Sciatic nerve (tissue), 2 donors: ENCODE results near the gene NSD2. TPM values are rescaled to one million over a fixed set of nuclear protein-coding genes. Genes with fewer than 3 reads are reported as not detected.
"Not testable (repeated sequence)": the region's sequence is repeated elsewhere in the genome, so short reads cannot be mapped to it uniquely, and the experiment has no call there.

Source experiments
- ATAC-seq: fragments of 200-7000 bp; cut with Tn5 transposase; one replicate; pipeline ENCODE4 v1.9.1; 2020; ENCODE audit warnings: mild to moderate bottlenecking, moderate library complexity
- DNase-seq: peaks from one replicate; pipeline ENCODE4 v3.0.0-alpha.2; 2020; ENCODE audit warnings: low spot score
- intact Hi-C: fragments of 100-400 bp; cut with DNase I; formaldehyde crosslinking; loops from one replicate; pipeline ENCODE4 v1.14.2; 2022
- total RNA-seq: library from RNA; stranded (reverse); fragmentation: NEBNext Ultra II Directional; extraction: Animal tissue kit (Norgen Biotek cat#: 25700); gene quantifications from one replicate; pipeline ENCODE4 v1.2.1, GENCODE V29; 2021
- donor health status: DM: no; HTN: no; CAD: no.
- donor health status: DM: no; HTN: no; CAD: no.

Gene NSD2
- total RNA-seq, 1 donor from 2014 or later, result 51.4 TPM

DNA sequence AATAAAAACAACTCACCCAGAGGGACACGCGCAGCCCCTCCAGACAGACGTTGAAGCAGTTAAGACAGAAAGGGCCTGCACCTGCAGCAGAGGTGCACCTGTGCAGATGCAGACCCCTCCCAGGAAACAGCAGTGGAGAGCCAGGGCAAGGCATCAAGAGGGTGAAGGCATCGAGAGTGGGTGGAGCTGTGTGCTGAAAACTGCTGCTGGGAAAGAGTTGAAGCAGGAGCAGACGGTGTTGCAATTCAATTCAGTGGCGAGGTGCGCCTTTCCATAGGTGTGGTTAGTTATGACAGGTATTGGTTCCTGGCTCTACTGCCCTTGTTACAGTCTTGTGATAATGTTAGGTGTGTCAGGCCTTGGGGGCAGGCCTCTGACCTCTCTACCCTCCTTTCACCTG is 31.9 kb upstream of the NSD2 start:
- DNase-seq (no peak), ATAC-seq (no peak)
- intact Hi-C loops, result loop anchor here (10.0 kb wide), 1 partner anchor 654 kb away; no protein-coding TSS in a partner anchor

DNA sequence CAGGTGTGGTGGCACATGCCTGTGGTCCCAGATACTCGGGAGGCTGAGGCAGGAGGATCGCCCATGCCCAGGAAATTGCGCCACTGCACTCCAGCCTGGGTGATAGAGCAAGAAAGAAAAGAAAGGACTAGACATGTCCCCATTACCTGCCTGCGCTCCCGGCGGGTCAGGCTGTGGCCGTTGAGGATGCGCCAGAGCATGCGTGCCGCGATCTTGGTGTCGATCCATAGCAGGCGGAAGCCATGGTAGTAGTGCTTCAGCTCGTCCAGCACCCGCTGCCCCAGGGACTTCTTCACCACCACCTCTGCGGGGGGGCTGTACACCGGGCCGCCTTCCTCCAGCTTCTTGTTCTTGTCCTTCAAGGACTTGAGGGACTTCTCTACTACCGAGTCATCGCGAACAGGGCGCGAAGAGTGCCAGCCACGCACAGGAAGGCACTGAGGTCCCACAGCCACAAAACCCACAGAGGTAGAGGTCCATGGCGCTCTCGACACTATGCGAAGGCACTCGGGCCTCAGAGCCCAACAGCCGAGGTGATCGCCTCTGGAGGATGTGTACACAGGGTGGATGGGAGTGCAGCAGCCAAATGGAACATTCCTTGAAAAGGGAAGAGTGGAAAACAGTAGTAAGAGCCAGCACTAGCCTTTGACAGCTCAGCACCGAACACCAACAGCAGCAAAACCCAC is 29.8 kb upstream of the NSD2 start:
- ATAC-seq (peak; percentile 56), DNase-seq (no peak)
- intact Hi-C loops, result no loop called here

DNA sequence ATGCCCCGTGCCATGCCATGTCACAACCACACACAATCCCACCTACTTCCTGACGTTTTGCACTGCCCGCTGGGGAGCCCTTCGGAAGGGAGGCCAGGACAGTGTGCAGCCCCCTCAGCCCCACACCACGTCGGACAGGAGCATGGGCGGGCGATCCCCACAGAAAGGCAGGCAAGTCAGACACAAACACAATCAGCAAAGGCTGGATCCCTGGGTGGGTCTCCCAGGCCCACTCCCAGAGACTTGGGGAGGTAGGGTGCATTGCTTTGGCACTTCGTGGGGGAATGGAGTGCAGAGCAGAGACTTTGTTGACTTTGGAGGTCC is 29.3 kb upstream of the NSD2 start:
- ATAC-seq (no peak), DNase-seq (no peak)
- intact Hi-C loops, result no loop called here

DNA sequence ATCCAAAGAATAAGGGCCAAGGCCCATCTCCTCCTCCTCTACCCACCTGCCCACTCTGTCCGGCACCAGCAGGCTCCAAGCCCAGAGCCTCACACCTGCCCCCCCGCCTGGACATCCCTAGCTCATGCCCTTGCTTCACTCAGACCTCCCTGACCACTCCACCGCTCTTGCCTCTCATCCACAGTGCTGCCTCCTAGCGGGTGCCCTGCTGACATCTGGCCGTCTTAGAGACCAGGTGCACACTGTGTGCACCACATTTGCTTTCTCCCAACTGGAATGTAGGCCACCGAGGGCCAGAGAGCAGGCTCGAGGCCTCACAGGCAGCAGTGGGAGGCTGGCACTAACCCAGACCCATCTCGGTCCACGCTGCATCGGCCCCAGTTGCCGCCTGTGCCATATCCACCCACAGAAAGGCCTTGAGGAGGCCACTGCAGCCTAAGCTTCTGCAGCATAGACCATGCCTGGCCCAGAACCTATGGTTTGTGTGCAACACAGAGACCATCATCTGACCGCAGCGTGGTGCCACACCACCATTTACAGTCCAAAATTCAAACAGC is 28.8 kb upstream of the NSD2 start:
- ATAC-seq, result peak; percentile 44
- intact Hi-C loops, result no loop called here
- DNase-seq, result no peak

DNA sequence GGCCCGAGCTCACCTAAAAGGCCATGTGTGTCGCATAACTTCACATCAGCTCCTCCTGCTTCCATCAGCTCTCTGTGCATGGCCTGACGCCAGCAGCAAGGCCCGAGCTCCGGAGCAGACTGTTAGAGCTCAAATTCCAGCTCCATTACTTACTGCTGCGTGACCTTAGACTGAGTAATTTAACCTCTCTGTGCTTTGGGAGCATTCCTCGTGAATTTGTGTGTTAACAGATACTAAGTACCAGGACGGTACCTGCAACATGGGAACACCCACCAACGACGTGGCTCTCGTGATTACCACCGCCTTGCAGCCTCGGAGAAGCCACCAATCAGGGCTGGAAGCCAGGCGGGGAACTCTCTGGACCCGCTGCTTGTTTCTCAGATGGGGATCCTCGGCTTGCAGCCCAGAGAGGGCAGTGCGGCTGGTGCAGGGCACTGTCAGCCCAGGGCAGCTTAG is 28.2 kb upstream of the NSD2 start:
- DNase-seq (no peak), ATAC-seq (peak; percentile 80)
- intact Hi-C loops, result no loop called here

DNA sequence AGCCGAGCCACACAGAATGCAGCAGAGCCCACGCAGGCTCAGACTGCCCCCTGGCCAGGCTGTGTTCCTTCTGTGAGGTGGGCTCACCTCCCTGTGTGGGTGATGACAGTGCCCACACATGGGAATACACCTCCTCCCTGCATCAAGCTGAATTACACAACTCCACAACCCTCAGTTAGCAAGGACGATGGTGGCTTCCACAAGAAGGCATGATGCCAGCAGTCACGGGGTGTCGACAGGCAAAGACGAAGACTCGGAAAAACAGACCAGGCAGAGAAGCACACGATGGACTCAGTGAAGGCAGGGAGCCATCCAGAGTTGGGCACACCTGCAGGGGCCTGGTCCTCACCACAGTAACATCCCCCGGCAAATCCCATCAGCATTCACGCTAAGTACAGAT is 27.3 kb upstream of the NSD2 start:
- ATAC-seq (peak; percentile 69), DNase-seq (no peak)
- intact Hi-C loops, result no loop called here

DNA sequence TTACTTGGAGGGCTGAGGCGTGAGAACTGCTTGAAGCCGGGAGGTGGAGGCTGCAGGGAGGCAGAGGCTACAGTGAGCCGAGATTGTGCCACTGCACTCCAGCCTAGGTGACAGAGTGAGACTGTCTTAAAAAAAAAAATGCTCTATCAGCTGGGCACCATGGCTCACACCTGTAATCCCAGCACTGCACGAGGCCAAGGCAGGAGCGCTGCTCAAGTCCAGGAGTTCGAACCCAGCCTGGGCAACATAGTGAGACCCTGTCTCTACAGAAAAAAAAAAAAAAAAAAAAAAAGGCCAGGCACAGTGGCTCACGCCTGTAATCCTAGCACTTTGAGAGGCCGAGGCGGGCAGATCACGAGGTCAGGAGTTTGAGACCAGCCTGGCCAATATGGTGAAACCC is 26.6 kb upstream of the NSD2 start:
- ATAC-seq, DNase-seq, intact Hi-C loops: not testable (repeated sequence)

DNA sequence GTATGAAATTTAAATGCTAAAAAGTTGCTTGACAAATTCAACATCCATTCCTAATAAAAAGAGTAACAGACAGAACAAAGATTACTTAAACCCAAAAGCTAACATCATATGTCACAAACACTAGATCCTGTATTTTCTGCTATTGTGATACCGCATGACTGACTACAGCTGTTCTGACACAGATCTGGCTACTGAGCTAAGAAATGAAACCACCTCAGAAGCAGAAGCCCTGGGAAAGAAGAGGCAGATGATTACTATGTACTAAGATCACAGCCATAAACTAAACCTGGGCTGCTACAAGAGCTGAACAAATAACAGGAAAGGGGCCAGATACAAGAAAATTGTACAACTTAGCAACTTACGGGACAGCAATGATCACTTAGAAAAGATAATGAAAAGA is 24.6 kb upstream of the NSD2 start:
- DNase-seq (no peak), ATAC-seq (no peak)
- intact Hi-C loops, result no loop called here

DNA sequence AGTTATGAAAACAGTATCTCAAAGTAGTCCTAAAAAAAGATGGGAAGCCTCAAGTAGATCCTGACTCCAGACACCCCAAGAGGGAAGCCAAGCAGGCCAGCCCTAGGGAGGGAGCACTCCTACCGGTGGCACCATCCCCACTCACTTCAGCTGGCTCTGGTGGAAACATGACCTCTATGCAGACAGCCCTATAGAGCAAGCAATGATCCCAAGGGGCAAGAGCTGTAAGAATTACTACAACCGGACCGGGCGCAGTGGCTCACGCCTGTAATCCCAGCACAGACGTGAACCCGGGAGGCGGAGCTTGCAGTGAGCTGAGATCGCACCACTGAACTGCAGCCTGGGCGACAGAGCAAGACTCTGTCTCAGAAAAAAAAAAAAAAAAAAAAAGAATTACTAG is 20.9 kb upstream of the NSD2 start:
- no peak for DNase-seq
- intact Hi-C loops, result no loop called here
- ATAC-seq, result peak; percentile 38

DNA sequence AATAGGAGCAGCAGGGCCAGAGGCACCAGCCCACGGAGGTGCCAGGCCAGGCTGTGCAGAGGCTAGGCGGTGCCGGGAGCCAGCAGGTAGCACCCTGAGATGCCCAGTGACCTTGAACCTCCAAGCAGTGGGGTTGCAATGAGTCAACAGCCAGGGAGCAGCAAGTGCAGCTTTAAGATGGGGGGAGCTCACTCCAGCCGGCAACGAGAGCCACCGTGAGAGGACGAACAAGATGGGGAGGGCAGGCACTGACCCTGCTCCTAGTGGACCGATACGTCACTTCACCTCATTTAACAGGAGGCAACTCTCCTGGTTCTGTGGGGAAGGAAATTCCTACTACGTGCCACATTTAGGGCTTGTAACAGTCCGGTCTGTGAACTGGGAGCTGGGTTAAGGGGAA is 20.0 kb upstream of the NSD2 start:
- intact Hi-C loops, result no loop called here
- ATAC-seq (no peak), DNase-seq (no peak)

DNA sequence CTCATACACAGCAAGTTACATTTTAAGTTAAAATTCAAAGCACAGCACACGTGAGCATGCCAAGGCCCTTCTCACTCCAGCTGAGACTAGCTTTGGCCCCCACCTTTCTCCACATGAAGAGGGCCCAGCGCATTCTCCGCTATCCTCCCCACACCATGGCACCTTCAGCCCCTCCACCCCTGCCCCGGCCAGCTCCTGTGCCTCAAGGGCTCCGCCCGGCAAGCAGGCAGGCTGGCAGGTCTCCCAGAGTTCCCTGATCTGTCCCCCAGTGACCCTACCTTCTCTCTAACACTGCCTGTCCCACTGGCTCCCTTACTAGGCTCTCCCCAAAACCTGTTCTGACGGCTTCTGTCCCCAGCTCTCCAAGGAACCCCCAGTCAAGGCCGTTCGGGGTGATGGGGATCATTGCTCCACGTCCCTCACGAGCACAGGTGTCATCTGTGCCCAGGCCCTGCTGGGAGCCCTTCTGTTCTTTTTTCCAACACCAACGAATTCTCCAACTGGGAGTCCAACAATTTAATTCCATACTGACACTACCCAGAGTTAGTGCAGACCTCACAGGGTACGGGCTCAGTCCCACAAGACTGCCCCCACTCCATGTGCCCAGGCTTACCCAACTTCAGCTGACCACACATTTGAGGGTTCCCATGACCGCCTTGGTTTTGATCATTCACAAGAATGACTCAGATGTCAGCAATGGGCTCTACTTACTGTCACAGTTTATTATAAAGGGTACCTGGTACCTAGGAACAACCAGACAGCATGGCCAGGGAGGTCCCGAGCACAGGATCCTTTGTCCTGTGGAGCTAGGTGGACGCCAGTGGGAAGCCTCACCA is 19.4 kb upstream of the NSD2 start:
- DNase-seq (no peak), ATAC-seq (no peak)
- intact Hi-C loops, result no loop called here

DNA sequence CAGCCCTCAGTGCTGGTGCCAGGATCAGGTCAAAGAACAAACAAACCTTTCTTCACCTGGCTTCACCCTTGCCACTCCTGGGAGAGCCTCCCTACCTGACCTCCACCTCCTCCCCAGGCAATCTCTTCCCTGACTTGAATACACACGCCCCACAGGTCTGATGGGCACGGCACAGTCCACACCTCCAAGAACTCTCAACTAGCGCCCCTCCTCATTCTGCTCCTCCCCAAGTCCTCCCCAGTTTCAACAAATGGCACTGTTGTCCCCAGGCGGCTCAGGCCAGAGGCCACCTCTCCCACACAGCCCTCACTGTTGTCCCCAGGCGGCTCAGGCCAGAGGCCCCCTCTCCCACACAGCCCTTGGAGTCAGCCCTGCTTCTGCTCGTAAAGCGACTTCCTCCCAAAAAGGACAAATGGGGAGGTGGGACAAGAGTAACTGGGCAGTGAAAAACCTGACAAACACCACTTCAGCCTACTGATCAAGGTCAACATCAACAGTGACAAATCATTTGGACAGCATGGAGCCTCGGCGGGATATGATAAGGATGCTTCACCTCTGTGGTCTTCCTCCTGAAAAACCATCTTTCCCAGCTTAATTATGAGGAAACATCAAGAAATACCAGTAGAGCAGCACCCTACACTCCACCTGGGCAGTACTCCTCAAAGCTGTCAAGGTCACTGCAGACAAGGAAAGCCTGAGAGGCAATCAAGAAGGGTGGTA is 18.1 kb upstream of the NSD2 start:
- ATAC-seq, result no peak
- intact Hi-C loops, result no loop called here
- no peak for DNase-seq

DNA sequence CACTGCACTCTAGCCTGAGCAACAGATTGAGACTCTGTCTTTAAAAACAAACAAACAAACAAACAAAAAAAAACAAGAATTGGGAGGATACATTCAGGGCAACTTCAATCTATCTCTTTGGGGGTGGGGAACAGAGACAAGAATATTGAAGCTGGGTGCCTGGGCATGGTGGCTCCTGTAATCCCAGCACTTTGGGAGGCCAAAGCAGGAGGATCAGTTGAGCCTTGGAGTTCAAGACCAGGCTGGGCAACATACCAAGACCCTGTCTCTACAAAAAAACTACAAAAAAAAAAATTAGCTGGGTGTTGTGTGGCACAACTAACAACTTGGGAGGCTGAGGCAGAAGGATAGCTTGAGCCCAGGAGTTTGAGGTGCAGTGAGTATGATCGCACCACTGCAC is 16.4 kb upstream of the NSD2 start:
- DNase-seq, result no peak
- ATAC-seq, result no peak
- intact Hi-C loops, result no loop called here

DNA sequence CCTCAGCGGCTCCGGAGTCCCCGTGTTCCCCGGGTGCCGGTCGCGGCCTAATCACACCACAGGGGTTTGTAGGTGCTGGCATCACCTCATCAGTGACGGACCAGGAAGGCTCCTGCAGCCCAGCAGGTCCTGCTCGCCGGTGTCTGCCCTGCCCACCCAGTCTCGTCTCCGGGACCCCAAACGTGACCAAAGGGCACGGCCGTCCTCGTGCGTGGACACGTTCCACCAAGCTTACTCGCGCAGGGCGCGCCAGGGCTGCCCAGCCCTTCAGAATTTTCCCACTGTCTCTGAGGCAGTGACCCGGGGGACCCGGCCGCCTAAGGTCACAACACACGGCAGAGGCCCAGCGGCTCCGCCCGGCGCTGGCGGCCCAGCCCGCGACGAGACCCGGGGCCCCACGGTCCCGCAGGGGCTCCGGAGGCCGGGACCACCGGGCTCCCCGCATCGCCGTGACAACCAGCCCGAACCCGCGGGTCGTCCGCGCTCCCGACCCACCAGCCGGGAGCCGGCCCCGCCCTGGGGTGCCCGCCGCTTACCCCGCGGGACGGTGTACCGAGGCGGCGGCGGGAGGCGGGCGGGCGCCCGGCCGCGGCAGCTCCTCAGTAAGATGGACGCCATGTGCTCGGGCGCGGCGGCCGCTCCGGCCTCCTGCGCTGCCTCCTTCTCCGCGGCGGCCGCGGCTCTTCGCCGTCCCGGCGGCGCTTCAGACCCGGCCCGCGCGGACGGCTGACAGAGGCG is 15.7 kb upstream of the NSD2 start:
- no peak for DNase-seq
- intact Hi-C loops, result no loop called here
- no peak for ATAC-seq

DNA sequence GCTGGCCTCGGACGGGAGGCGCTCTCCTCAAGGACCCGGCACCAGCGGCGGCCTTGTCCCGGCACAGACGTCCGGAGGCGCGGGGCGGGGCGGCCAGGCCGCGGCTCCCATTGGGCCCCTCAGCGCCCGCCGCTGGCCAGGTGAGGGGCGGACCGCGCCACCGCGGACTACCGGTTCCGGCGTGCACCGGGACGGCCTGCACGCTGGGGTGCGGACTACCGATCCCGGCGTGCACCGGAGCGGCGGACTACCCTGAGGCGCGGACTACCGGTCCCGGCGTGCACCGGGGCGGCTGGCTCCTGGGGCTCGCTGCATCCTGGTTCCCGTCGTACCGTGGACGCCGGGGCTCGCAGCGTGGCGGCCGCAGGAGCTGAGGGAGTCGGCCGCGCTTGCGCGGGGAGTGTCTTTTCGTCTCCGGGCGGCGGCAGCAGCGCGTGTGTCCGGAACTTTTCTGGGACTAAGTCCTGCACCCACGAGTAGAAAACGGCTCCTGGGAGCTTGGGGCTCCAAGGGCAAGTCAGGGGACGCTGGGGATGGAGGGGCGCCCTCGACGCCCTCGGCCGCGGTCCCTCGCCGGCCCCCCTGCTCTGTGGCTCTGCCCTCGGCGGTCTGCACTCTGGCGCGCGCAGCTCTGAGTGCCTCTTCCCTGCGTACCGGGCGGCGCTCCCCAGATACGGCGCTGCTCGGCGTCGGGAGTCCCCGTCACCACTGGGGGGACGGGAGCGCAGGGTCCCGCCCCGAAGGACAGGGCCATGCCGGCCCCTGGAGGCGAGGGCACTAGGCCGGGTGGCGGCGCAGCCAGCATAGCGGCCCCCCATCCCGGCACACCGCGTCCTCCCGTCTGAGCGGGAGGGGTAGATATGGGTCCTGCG is 14.9 kb upstream of the NSD2 start, which contains the start of gene LETM1:
LETM1 (minus strand) TSS at position 86 of the 872 bp plus-strand sequence. CDS start 206 bp downstream, outside the sequence.
- ATAC-seq (peak; percentile 98), DNase-seq (peak; percentile 96)
- intact Hi-C loops, result no loop called here

DNA sequence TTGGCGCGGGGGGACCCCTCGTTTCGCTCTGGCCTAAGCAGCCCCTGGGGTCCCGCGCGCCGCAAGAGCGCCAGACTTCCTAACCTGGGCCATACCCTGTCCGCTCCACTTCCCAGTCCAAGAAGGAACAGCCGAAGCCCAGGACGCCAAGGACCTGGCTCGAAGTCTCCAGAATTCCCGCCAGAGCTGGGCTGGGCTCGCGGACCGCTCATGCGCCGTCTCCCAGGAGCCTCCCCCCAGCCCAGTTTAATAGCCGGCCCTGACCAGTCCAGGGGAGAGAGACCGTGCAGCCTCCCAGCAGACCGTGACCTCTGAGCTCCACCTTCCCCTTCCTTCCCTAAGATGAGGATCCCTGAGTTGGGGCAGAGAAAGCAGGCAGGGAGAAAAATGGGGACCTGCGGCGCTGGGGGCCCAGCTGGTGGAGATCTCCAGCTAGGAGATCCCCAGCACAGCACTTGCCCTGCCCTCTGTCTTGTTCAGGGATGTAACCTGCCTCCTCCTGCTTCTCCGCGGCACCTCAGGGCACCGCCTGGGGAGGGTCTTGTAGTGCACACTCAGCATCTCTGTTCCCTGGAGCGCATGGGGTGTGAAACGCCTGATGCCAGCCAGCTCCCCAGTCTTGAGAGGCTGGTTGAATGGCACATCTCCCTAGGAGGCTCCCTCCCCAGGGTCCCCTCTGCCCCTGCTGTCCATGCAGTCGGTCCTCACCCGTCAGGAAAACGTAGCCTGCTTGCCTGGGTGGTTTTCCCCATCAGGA is 14.1 kb upstream of the NSD2 start:
- DNase-seq (peak; percentile 74), ATAC-seq (peak; percentile 40)
- intact Hi-C loops, result no loop called here

DNA sequence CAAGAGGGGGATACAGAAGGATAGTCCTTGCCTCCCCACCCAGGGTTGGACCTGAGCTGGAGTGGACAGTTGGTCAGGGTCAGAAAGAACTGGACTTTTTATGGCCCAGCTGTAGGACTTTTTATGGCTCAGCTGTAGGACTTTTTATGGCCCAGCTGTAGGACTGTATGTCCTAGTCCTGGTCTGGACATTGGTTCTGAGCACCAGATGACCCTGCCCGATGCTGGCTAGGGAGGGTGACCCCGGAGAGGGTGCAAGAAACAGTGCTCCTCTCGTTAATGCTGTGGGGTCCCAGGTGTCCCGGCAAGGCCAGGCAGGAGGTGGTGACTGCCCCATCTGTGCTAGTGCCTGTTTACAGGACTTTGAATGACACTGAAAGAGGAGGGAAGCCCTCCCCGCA is 13.3 kb upstream of the NSD2 start:
- ATAC-seq (no peak), DNase-seq (no peak)
- intact Hi-C loops, result no loop called here
